ENCODE data around the gene PPFIA4. TPM values are rescaled to one million over a fixed set of nuclear protein-coding genes. Genes with fewer than 3 reads are reported as not detected.

The PPFIA4 gene
- total RNA-seq, 1 experiment from 2014 or later = 12.1 TPM

GRCh38 chr1:203072911-203073310, 46.6 kb downstream of the PPFIA4 start:
- H3F3A ChIP-seq (ENCODE audit: low read length, unreplicated experiment) = no peaks in the 10 kb centered on the region
- H4K20me1 ChIP-seq (ENCODE audit: low read length) = no peaks in the 10 kb centered on the region
- no peaks in the 10 kb centered on the region for H3K9me3 ChIP-seq (ENCODE audit: low read length)
- no peak overlapping the region for H3K9ac ChIP-seq (ENCODE audit: low read length)
- no peaks in the 10 kb centered on the region for H3K4me1 ChIP-seq (ENCODE audit: insufficient read depth, low read length)
- no peak for ATAC-seq
- ChIA-PET CTCF (no interaction called here), POLR2A (ENCODE audit: unreplicated experiment) (no interaction called here)
- BruUV-seq (replicated peaks) = no TSS peak
- DNase-seq = no peak
- no peaks in the 10 kb centered on the region for H3K9me2 ChIP-seq (replicated peaks; ENCODE audit: low read length)
- no peaks in the 10 kb centered on the region for H3K27me3 ChIP-seq (ENCODE audit: low read length)
- intact Hi-C loops (cut with micrococcal nuclease) = no loop called here
- no peak overlapping the region for H3K27ac ChIP-seq (ENCODE audit: low read length)
- no peaks in the 10 kb centered on the region for H3K36me3 ChIP-seq (ENCODE audit: low read depth, low read length)
- no peak overlapping the region for H2AFZ ChIP-seq (ENCODE audit: low read length)
- no peak overlapping the region for H3K4me2 ChIP-seq (ENCODE audit: low read length)
- TF ChIP-seq EZH2 (IDR thresholded peaks at IDR 0.05; ENCODE audit: low read length, unreplicated experiment) (no peak), EZH2phosphoT487 (IDR thresholded peaks at IDR 0.05; ENCODE audit: borderline replicate concordance, low read length) (no peak), CTCF (conservative IDR thresholded peaks at IDR 0.05; ENCODE audit: low read depth, low read length) (no peak)
- H3K4me3 ChIP-seq (ENCODE audit: low read length) = no peak overlapping the region
- H3K79me2 ChIP-seq (ENCODE audit: low read length) = no peaks in the 10 kb centered on the region

- no peaks in the 10 kb centered on the region for H3K9me2 ChIP-seq (replicated peaks; ENCODE audit: low read length)
- no peak overlapping the region for H3K9ac ChIP-seq (ENCODE audit: low read length)
- intact Hi-C loops (cut with micrococcal nuclease) = no loop called here
- no peaks in the 10 kb centered on the region for H3K27me3 ChIP-seq (ENCODE audit: low read length)
- H4K20me1 ChIP-seq (ENCODE audit: low read length) = no peaks in the 10 kb centered on the region
- no TSS peak for BruUV-seq (replicated peaks)
- H3K27ac ChIP-seq (ENCODE audit: low read length) = no peak overlapping the region
- H3K4me1 ChIP-seq (ENCODE audit: insufficient read depth, low read length) = no peaks in the 10 kb centered on the region
- ChIA-PET CTCF (no interaction called here), POLR2A (ENCODE audit: unreplicated experiment) (no interaction called here)
- no peaks in the 10 kb centered on the region for H3K36me3 ChIP-seq (ENCODE audit: low read depth, low read length)
- no peaks in the 10 kb centered on the region for H3F3A ChIP-seq (ENCODE audit: low read length, unreplicated experiment)
- no peak for ATAC-seq
- H3K4me3 ChIP-seq (ENCODE audit: low read length) = no peak overlapping the region
- no peak for TF ChIP-seq EZH2phosphoT487 (IDR thresholded peaks at IDR 0.05; ENCODE audit: borderline replicate concordance, low read length)
- TF ChIP-seq EZH2 (IDR thresholded peaks at IDR 0.05; ENCODE audit: low read length, unreplicated experiment) = no peak
- TF ChIP-seq CTCF (conservative IDR thresholded peaks at IDR 0.05; ENCODE audit: low read depth, low read length) = no peak
- no peak overlapping the region for H3K4me2 ChIP-seq (ENCODE audit: low read length)
- no peaks in the 10 kb centered on the region for H3K79me2 ChIP-seq (ENCODE audit: low read length)
- H3K9me3 ChIP-seq (ENCODE audit: low read length) = no peaks in the 10 kb centered on the region
- no peak overlapping the region for H2AFZ ChIP-seq (ENCODE audit: low read length)
- no peak for DNase-seq
Measured at GRCh38 chr1:203073469-203073868, 47.2 kb downstream of the PPFIA4 start.

GRCh38 chr1:203074610-203075009, 48.3 kb downstream of the PPFIA4 start:
- ATAC-seq (no peak), DNase-seq (no peak)
- no peaks in the 10 kb centered on the region for H3K79me2 ChIP-seq (ENCODE audit: low read length)
- no TSS peak for BruUV-seq (replicated peaks)
- H2AFZ ChIP-seq (ENCODE audit: low read length) = no peak overlapping the region
- H3K4me2 ChIP-seq (ENCODE audit: low read length) = no peak overlapping the region
- no peaks in the 10 kb centered on the region for H3F3A ChIP-seq (ENCODE audit: low read length, unreplicated experiment)
- no peak for TF ChIP-seq CTCF (conservative IDR thresholded peaks at IDR 0.05; ENCODE audit: low read depth, low read length)
- TF ChIP-seq EZH2 (IDR thresholded peaks at IDR 0.05; ENCODE audit: low read length, unreplicated experiment) = no peak
- TF ChIP-seq EZH2phosphoT487 (IDR thresholded peaks at IDR 0.05; ENCODE audit: borderline replicate concordance, low read length) = no peak
- H3K9me3 ChIP-seq (ENCODE audit: low read length) = no peaks in the 10 kb centered on the region
- H3K27me3 ChIP-seq (ENCODE audit: low read length) = no peaks in the 10 kb centered on the region
- H3K4me1 ChIP-seq (ENCODE audit: insufficient read depth, low read length) = no peaks in the 10 kb centered on the region
- H3K27ac ChIP-seq (ENCODE audit: low read length) = no peak overlapping the region
- H3K9me2 ChIP-seq (replicated peaks; ENCODE audit: low read length) = no peaks in the 10 kb centered on the region
- H3K4me3 ChIP-seq (ENCODE audit: low read length) = no peak overlapping the region
- no peaks in the 10 kb centered on the region for H3K36me3 ChIP-seq (ENCODE audit: low read depth, low read length)
- intact Hi-C loops (cut with micrococcal nuclease) = no loop called here
- no peaks in the 10 kb centered on the region for H4K20me1 ChIP-seq (ENCODE audit: low read length)
- H3K9ac ChIP-seq (ENCODE audit: low read length) = no peak overlapping the region
- ChIA-PET POLR2A (ENCODE audit: unreplicated experiment) (no interaction called here), CTCF (no interaction called here)

Measured in PC-3 (cell line).